ENCODE data around the gene DPH1. TPM values are rescaled to one million over a fixed set of nuclear protein-coding genes. Genes with fewer than 3 reads are reported as not detected.

The DPH1 gene
- total RNA-seq, 1 donor from 2014 or later: 14.7 TPM

GRCh38 chr17:2077040-2077439, 47.1 kb downstream of the DPH1 start:
- H3K4me3 ChIP-seq (ENCODE audit: low read depth, low read length): no peak overlapping the region
- DNase-seq (ENCODE audit: low read depth) (no peak), FAIRE-seq (no peak)
- TF ChIP-seq CTCF (IDR thresholded peaks at IDR 0.05; ENCODE audit: insufficient read depth, low read length, severe bottlenecking): no peak
- H3K27me3 ChIP-seq (ENCODE audit: control insufficient read depth, insufficient read depth, low read length): no peaks in the 10 kb centered on the region
- H3K36me3 ChIP-seq (ENCODE audit: control insufficient read depth, insufficient read depth, low read length): peaks cover 16% of the 10 kb centered on the region

GRCh38 chr17:2081564-2081963, 51.6 kb downstream of the DPH1 start:
- Histone ChIP-seq H3K36me3 (ENCODE audit: control insufficient read depth, insufficient read depth, low read length) (peaks cover 21% of the 10 kb centered on the region), H3K4me3 (ENCODE audit: low read depth, low read length) (no peak overlapping the region), H3K27me3 (ENCODE audit: control insufficient read depth, insufficient read depth, low read length) (no peaks in the 10 kb centered on the region)
- no peak for TF ChIP-seq CTCF (IDR thresholded peaks at IDR 0.05; ENCODE audit: insufficient read depth, low read length, severe bottlenecking)
- FAIRE-seq (no peak), DNase-seq (ENCODE audit: low read depth) (no peak)

GRCh38 chr17:2082003-2082781, 52.2 kb downstream of the DPH1 start:
- Histone ChIP-seq H3K4me3 (ENCODE audit: low read depth, low read length) (no peak overlapping the region), H3K27me3 (ENCODE audit: control insufficient read depth, insufficient read depth, low read length) (no peaks in the 10 kb centered on the region), H3K36me3 (ENCODE audit: control insufficient read depth, insufficient read depth, low read length) (peaks cover 18% of the 10 kb centered on the region)
- no peak for TF ChIP-seq CTCF (IDR thresholded peaks at IDR 0.05; ENCODE audit: insufficient read depth, low read length, severe bottlenecking)
- DNase-seq (ENCODE audit: low read depth) (no peak), FAIRE-seq (peak; percentile 50)

GRCh38 chr17:2083613-2084035, 53.7 kb downstream of the DPH1 start:
- no peak for TF ChIP-seq CTCF (IDR thresholded peaks at IDR 0.05; ENCODE audit: insufficient read depth, low read length, severe bottlenecking)
- DNase-seq (ENCODE audit: low read depth) (no peak), FAIRE-seq (no peak)
- peaks cover 18% of the 10 kb centered on the region for H3K36me3 ChIP-seq (ENCODE audit: control insufficient read depth, insufficient read depth, low read length)
- no peak overlapping the region for H3K4me3 ChIP-seq (ENCODE audit: low read depth, low read length)
- H3K27me3 ChIP-seq (ENCODE audit: control insufficient read depth, insufficient read depth, low read length): no peaks in the 10 kb centered on the region

- FAIRE-seq (no peak), DNase-seq (ENCODE audit: low read depth) (peak; percentile 44)
- H3K4me3 ChIP-seq (ENCODE audit: low read depth, low read length): no peak overlapping the region
- H3K27me3 ChIP-seq (ENCODE audit: control insufficient read depth, insufficient read depth, low read length): no peaks in the 10 kb centered on the region
- TF ChIP-seq CTCF (IDR thresholded peaks at IDR 0.05; ENCODE audit: insufficient read depth, low read length, severe bottlenecking): no peak
- peaks cover 18% of the 10 kb centered on the region for H3K36me3 ChIP-seq (ENCODE audit: control insufficient read depth, insufficient read depth, low read length)
Observed at GRCh38 chr17:2084036-2084765, 54.2 kb downstream of the DPH1 start.

Measured in bronchial epithelial cell (primary cell).